GM23338 (cell line): Measurements from ENCODE around the gene AKAP9.

Experiments used
- CTCF ChIP-seq, 2 experiments: fragments of 200-600 bp in 1 of 2; sonication (generic) in 1 of 2; conservative IDR thresholded peaks; 2 replicates each; pipeline versions ENCODE4 v1.5.1 to v1.6.1; 2016 to 2017; ENCODE audit warnings: antibody characterized with exemption in 2 of 2, low read depth in 2 of 2, mild to moderate bottlenecking in 2 of 2, moderate library complexity in 1 of 2
- EZH2 ChIP-seq: fragments of 200-600 bp; sonication (generic); IDR thresholded peaks from one replicate; pipeline ENCODE4 v1.8.0; 2017; ENCODE audit warnings: antibody characterized with exemption, mild to moderate bottlenecking, low read depth; ENCODE audit not compliant: unreplicated experiment
- POLR2AphosphoS5 ChIP-seq: IDR thresholded peaks from 2 replicates; pipeline ENCODE4 v1.6.1; 2016; ENCODE audit warnings: antibody characterized with exemption, low read depth

GRCh38 chr7:92057375-92057774 lies 116.7 kb downstream of the AKAP9 start:
- no peak for TF ChIP-seq CTCF (conservative IDR thresholded peaks at IDR 0.05; ENCODE audit: low read depth in 2 of 2)
- TF ChIP-seq POLR2AphosphoS5, result no peak
- TF ChIP-seq EZH2, result no peak
